Measurements from ENCODE around the gene ISG15.

DNA sequence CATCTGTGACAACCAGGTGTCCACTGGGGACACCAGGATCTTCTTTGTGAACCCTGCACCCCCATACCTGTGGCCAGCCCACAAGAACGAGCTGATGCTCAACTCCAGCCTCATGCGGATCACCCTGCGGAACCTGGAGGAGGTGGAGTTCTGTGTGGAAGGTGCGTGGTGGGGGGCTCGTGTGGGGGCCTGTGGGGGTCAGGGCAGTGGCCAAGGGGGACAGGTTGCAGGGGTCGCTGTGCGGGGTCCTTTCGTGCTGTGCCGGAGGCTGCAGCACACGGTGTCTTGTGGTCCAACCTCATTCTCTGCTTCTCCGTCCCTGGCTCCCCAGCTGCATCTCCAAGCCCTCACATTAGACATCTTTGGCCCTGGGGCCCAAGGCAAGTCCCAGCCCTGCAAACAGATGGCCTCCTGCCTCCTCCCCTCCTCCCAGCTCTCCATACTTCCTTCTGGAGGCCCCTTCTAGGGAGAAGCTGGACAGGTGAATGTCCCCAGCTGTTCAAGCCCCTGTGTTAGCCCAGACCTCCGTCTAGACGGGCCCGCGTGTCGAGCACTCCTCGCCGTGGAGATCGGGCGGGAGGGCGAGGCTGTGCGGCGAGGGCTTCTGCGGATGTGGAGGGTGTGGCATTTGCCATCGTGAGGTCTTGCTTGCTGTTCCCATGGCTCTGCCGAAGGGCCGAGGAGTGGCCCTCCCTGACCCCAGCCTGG is 9.2 kb downstream of the ISG15 start:
- TF ChIP-seq RAD21 (IDR thresholded peaks at IDR 0.05; ENCODE audit: low read length) (no peak), POLR2AphosphoS5 (IDR thresholded peaks at IDR 0.05; ENCODE audit: low read depth, low read length) (no peak), CTCF (IDR thresholded peaks at IDR 0.05) (no peak), FOXJ3 (CRISPR knock-in tag; IDR thresholded peaks at IDR 0.05) (no peak), REST (IDR thresholded peaks at IDR 0.05; ENCODE audit: low read depth, low read length) (no peak), FOXM1 (IDR thresholded peaks at IDR 0.05; ENCODE audit: low read depth) (no peak), FOSL2 (IDR thresholded peaks at IDR 0.05; ENCODE audit: borderline replicate concordance, low read depth) (no peak), TAF1 (IDR thresholded peaks at IDR 0.05; ENCODE audit: borderline replicate concordance, low read depth, low read length) (no peak)
